ENCODE measurements around the gene KCNQ1OT1. TPM values are rescaled to one million over a fixed set of nuclear protein-coding genes. Genes with fewer than 3 reads are reported as not detected.

KCNQ1OT1 gene
- polyA plus RNA-seq, 3 donors: 0.69 to 0.78 (median 0.76) TPM

- DNase-seq (ENCODE audit: low read depth in 3 of 3, low spot score in 2 of 3): no peak
Observed at GRCh38 chr11:2671748-2672147, 28.0 kb downstream of the KCNQ1OT1 start.

- DNase-seq (ENCODE audit: low read depth in 3 of 3, low spot score in 2 of 3): no peak
Observed at GRCh38 chr11:2670541-2671100, 29.2 kb downstream of the KCNQ1OT1 start.

GRCh38 chr11:2669634-2670469, 29.9 kb downstream of the KCNQ1OT1 start:
- no peak for DNase-seq (ENCODE audit: low read depth in 3 of 3, low spot score in 2 of 3)

- no peak for DNase-seq (ENCODE audit: low read depth in 3 of 3, low spot score in 2 of 3)
Observed at GRCh38 chr11:2668876-2669275, 30.9 kb downstream of the KCNQ1OT1 start.

GRCh38 chr11:2667940-2668339, 31.9 kb downstream of the KCNQ1OT1 start:
- DNase-seq (ENCODE audit: low read depth in 3 of 3, low spot score in 2 of 3): no peak

GRCh38 chr11:2666828-2667570, 32.8 kb downstream of the KCNQ1OT1 start:
- no peak for DNase-seq (ENCODE audit: low read depth in 3 of 3, low spot score in 2 of 3)

- DNase-seq (ENCODE audit: low read depth in 3 of 3, low spot score in 2 of 3): no peak
Observed at GRCh38 chr11:2666401-2666741, 33.4 kb downstream of the KCNQ1OT1 start.

- DNase-seq (ENCODE audit: low read depth in 3 of 3, low spot score in 2 of 3): no peak
Observed at GRCh38 chr11:2665526-2666400, 34.0 kb downstream of the KCNQ1OT1 start.

GRCh38 chr11:2664791-2665525, 34.8 kb downstream of the KCNQ1OT1 start:
- no peak for DNase-seq (ENCODE audit: low read depth in 3 of 3, low spot score in 2 of 3)

GRCh38 chr11:2664376-2664775, 35.4 kb downstream of the KCNQ1OT1 start:
- DNase-seq (ENCODE audit: low read depth in 3 of 3, low spot score in 2 of 3): no peak

GRCh38 chr11:2663915-2664314, 35.9 kb downstream of the KCNQ1OT1 start:
- no peak for DNase-seq (ENCODE audit: low read depth in 3 of 3, low spot score in 2 of 3)

- DNase-seq (ENCODE audit: low read depth in 3 of 3, low spot score in 2 of 3): no peak
Observed at GRCh38 chr11:2663506-2663905, 36.3 kb downstream of the KCNQ1OT1 start.

GRCh38 chr11:2662430-2663299, 37.1 kb downstream of the KCNQ1OT1 start:
- DNase-seq (ENCODE audit: low read depth in 3 of 3, low spot score in 2 of 3): no peak

GRCh38 chr11:2662024-2662312, 37.8 kb downstream of the KCNQ1OT1 start:
- DNase-seq (ENCODE audit: low read depth in 3 of 3, low spot score in 2 of 3): no peak

- no peak for DNase-seq (ENCODE audit: low read depth in 3 of 3, low spot score in 2 of 3)
Observed at GRCh38 chr11:2661173-2662023, 38.4 kb downstream of the KCNQ1OT1 start.

GRCh38 chr11:2660357-2660939, 39.3 kb downstream of the KCNQ1OT1 start:
- DNase-seq (ENCODE audit: low read depth in 3 of 3, low spot score in 2 of 3): no peak

GRCh38 chr11:2657697-2658284, 42.0 kb downstream of the KCNQ1OT1 start:
- DNase-seq (ENCODE audit: low read depth in 3 of 3, low spot score in 2 of 3): no peak

- DNase-seq (ENCODE audit: low read depth in 3 of 3, low spot score in 2 of 3): no peak
Observed at GRCh38 chr11:2656859-2657258, 42.9 kb downstream of the KCNQ1OT1 start.
